Muscle of back (tissue), 13 donors: ENCODE measurements around the gene SLFN12L. TPM values are rescaled to one million over a fixed set of nuclear protein-coding genes. Genes with fewer than 3 reads are reported as not detected.
A peak's percentile ranks its signal among the peaks of the same experiment; 100 is the strongest.
"Not testable (repeated sequence)": the region's sequence is repeated elsewhere in the genome, so short reads cannot be mapped to it uniquely, and the experiment has no call there.

Experiments
- DNase-seq, 3 donors: peaks; one replicate each; pipeline versions ENCODE4 v3.0.0 to v3.0.0-alpha.2; 2013
- long read RNA-seq, 9 donors: transcript quantifications; one replicate each; lab custom pipeline, GENCODE V29; 2026
- polyA plus RNA-seq, 10 donors: library from polyadenylated mRNA; unstranded; fragments of 120-200 nt; gene quantifications; one replicate each; pipeline ENCODE4 v1.2.1, GENCODE V29; 2013; ENCODE audit not compliant: insufficient read length in 10 of 10

SLFN12L gene
- polyA plus RNA-seq, result 1 to 10 TPM in 1 of 10 donors, under 1 TPM in 6, not detected in 3; 0.05 to 3.6 (median 0.32) TPM
- long read RNA-seq, donor 1, result 0 reads
- long read RNA-seq, donor 2, result 0 reads
- long read RNA-seq, donor 3, result 0 reads
- long read RNA-seq, donor 4, result 0 reads
- long read RNA-seq, donor 5, result 0 reads
- long read RNA-seq, donor 6, result 0 reads
- long read RNA-seq, donor 7, result 0 reads
- long read RNA-seq, donor 8, result 0 reads
- long read RNA-seq, donor 9, result 0 reads

- peak in 2 of 3 donors; percentile 20 to 52 for DNase-seq
Observed at GRCh38 chr17:35537601-35538141, at the start of gene SLFN12L. Gene SLFN12L (minus strand): TSS chr17:35537678. CDS start chr17:35522364, 15,314 bp downstream.

DNA sequence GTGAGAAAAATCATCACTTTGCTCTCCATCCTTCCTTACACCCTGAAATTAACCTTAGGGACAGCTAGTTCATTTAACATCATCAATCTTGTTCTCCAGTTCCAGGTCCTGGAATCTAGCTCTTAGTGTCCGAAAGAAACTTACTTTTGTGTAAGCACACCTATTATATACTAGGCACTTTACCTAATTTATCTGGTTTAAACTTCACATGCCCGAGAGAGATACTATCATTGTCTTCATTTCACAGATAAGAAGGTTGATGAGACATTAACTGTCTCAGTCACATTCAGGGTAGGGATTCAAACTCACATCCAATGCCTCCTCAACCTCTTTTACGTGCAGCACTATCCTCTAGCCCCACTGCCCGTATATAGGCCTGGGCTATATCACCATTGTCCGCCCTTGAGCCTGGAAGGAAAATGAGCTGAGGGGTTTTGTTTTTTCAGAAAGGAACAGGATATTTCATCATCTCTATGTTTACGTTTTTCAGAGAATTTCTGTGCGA, 49.1 kb upstream of the SLFN12L start:
- DNase-seq, result no peak

GRCh38 chr17:35584061-35584460, 46.6 kb upstream of the SLFN12L start:
- DNase-seq, result no peak

- DNase-seq, result no peak
Observed at GRCh38 chr17:35578929-35579432, 41.5 kb upstream of the SLFN12L start.

GRCh38 chr17:35578197-35578928, 40.9 kb upstream of the SLFN12L start, which contains the start of gene PEX12:
Gene PEX12 (minus strand): TSS chr17:35578571. CDS start chr17:35578021, 550 bp downstream.
- DNase-seq, result peak; percentile 92 to 97 (median 94)

GRCh38 chr17:35577830-35578196, 40.3 kb upstream of the SLFN12L start:
- DNase-seq, result peak in 1 of 3 donors; percentile 27

- DNase-seq, result no peak
Observed at GRCh38 chr17:35575759-35576158, 38.3 kb upstream of the SLFN12L start.

DNA sequence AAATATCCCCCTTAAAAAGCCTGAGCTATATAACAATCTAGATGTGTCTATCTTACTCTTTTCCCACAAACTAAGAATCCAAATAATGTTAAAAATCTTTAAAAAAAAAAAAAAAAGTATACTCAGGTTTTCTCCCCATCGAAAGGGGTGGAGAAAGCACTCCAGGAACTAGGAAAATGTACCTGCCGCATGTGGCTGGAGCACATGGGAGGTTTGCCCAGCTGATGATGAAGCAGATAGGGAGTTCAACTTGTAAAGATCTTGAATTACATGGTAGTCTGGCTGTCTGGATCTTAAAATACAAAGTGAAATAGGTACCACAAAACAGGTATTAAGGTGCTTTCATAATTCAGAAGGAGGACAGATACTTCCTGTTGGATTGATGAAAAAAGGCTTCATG, 31.9 kb upstream of the SLFN12L start:
- no peak for DNase-seq

DNA sequence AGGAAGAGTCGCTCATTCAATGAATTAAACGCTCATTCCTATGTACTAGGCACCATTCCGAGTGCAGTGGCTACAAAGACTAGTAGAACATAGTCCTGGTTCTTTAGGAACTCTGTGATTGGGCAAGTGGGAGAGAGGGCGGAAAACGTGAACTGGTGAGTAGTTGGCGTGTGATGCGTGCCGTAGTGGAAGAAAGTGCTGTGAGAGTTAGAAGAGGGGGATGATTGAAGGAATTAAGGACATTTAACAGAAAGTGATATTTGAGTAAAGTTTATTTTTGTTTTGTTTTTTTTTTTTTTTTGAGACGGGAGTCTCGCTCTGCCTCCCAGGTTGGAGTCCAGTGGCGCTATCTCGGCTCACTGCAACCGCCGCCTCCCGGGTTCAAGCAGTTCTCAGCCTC, 31.1 kb upstream of the SLFN12L start:
- DNase-seq, result peak in 1 of 3 donors; percentile 23

- DNase-seq, result no peak
Observed at GRCh38 chr17:35566968-35567367, 29.5 kb upstream of the SLFN12L start.

- not testable (repeated sequence) for DNase-seq
Observed at GRCh38 chr17:35563181-35563580, 25.7 kb upstream of the SLFN12L start.

DNA sequence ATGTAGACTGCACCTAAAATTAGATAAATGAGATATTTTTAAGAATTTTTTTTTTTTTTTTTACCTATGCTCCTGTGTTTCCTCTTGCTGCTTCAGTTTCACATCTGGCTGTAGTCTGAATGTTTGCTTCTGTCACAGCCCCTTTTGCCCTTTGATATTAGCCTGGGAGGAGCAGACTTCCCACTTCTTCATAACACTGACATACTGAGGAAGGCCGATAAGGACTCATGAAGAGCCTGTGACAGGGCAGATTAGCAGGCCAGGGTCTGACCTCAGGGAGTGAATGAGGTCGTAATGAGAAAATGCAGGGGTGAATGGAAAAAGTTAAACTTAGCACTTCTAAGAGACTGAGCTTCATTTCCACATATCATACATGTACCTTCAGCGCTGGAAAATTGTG, 23.2 kb upstream of the SLFN12L start, which contains the start of gene SLFN14:
Gene SLFN14 (minus strand): TSS at position 117 of the 400 bp plus-strand sequence. CDS start 2,757 bp downstream, outside the sequence.
- DNase-seq, result no peak

DNA sequence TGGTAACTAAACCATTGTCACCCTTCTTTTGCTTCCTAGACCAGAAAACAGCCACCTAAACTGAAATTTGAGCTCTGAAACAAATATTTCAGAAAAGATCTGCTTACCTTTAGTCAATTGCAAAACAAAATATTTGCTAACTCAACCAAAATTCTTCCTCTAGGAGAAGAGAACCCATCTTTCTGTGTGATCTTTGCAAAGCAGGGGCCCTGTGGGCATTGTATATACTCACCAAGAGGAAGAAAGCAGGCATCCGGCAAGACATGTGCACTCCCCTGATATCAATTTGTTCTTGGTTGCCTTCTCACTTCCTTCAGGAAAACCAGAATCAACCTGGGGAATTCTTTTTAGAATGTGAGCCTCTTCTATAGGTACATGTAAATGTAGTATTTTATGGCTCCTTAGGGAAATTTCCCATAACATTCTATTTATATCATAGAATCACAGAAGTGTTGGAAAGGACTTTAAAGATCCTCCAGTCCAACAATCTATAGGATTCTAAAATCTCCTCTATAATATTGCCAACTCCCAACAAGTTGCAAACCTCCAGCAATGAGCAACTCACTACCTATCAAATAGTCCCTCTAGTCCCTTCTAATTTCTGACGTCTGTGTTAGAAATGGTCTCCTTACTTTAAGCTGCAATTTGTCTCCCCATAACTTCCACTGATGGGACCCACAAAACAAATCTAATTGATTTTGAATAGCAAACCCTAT, 22.2 kb upstream of the SLFN12L start:
- no peak for DNase-seq

GRCh38 chr17:35557353-35557752, 19.9 kb upstream of the SLFN12L start:
- DNase-seq, result no peak

GRCh38 chr17:35555691-35556090, 18.2 kb upstream of the SLFN12L start:
- no peak for DNase-seq

DNA sequence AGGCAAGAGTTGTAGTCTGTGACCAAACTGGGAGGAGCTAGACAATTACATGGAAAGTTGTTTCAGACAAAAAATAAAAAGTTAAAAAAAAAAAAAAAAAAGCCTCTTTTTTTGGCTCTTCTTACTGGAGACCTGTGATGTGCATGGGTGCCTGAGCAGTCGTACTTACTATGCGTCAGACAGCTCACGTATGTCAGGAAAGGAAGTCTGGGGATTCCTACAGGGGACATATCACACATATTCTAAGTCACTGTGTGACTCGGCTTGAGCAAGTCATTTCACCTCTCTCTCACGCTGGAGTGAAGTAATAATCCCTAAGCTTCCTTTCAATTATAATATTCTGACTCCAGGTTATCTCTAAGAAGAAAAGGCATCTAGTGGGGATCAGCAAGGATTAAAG, 17.2 kb upstream of the SLFN12L start:
- DNase-seq, result no peak

GRCh38 chr17:35553310-35553709, 15.8 kb upstream of the SLFN12L start:
- DNase-seq, result no peak

DNA sequence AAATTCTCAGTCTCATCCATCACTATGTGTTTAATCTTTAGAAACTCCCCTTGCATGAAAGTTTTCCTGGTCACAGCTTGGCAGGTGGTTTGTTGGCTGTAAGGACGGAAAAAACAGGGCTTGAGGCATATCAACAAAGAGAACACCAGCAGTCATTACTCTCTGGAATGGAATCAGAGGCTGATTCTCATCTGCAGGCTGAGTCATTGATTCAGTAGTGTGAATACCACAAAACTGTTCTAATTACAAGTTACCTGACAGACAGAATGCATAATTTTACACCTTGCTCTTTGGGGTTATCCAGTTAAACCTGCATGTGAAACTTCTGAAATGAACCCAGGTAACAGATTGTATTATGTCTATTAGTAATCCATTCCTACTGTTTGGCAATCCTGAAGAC, 11.5 kb upstream of the SLFN12L start:
- DNase-seq, result no peak

DNA sequence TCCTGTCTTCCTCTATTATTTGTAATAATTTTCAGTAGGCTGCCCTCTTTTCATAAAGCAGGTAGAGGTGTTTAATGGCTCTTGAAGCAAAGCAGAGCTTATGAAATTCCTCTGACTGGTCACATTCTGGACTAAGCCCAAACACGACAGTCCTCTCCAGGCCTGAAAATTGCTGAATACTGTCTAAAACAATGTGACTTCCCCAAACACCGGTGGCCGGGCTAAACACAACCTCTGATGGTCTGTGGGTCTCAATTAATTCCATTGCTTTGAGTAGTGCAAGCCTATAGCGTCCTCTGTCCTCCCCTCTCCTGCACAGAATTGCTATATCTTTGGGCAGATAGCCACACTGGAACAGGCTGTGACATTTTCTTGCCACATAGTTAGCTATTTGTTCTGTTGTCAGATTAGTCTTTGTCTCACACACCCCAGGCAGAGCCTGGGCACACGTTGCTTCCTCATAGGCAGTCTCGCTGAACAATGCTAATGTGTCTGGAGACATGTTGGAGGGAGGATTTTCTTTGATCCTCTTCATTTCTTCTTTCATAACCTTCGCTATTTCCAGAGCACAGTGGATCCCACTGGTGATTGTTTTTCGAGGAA, 10.8 kb upstream of the SLFN12L start:
- DNase-seq, result no peak

GRCh38 chr17:35546487-35546886, 9.0 kb upstream of the SLFN12L start:
- DNase-seq, result no peak

- DNase-seq, result no peak
Observed at GRCh38 chr17:35545150-35545549, 7.7 kb upstream of the SLFN12L start.
